Stimulated activated CD8-positive, alpha-beta memory T cell treated with anti-CD3 and anti-CD28 coated beads, Interleukin-12 subunit alpha, Interleukin-12 subunit beta, amount 100 ng/mL, for 24 hours (primary cell): ENCODE results near the gene DHRSX.
"Not testable (repeated sequence)": the region's sequence is repeated elsewhere in the genome, so short reads cannot be mapped to it uniquely, and the experiment has no call there.

ENCODE experiments used
- DNase-seq: peaks from one replicate; pipeline ENCODE4 v3.0.0-alpha.2; 2020; ENCODE audit errors: extremely low read depth

Gene DHRSX

DNA sequence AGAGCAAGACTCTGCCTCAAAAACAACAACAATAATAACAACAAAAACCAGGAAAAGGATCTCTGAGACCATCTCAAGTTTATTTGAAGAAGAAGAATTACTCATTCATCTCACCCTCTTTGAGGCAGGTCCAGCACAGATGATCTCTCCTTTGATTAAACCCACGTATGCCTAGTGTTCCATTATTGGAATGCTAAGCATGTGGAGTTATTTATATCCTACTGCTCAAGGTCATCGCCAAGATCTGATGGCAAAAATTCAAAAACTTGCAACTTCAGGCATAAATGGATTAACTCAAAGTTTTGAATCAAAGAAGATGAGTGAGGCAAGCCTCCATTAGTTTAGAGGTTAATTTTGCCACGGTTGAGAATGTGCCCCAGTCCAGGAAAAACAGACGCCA, 184.2 kb downstream of the DHRSX start:
- DNase-seq, result no peak

DNA sequence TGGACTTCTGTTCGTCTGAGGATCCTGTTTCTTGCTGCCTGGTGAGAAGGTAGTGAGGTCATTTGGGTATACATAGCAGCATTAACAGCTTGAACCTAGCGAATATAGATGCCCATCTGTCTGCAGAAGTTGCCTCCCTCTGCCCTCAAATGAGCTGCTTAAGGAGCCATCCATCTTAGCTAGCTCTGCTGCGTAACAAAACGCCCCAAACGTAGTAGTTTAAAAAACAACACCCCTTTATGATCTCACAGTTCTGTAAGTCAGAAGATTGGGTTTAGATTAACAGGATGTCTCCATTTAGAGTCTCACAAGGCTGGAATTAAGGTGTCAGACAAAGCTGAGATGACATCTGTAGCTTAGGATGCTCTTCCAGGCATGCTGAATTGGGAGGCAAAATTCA, 185.3 kb downstream of the DHRSX start:
- DNase-seq, result no peak

DNA sequence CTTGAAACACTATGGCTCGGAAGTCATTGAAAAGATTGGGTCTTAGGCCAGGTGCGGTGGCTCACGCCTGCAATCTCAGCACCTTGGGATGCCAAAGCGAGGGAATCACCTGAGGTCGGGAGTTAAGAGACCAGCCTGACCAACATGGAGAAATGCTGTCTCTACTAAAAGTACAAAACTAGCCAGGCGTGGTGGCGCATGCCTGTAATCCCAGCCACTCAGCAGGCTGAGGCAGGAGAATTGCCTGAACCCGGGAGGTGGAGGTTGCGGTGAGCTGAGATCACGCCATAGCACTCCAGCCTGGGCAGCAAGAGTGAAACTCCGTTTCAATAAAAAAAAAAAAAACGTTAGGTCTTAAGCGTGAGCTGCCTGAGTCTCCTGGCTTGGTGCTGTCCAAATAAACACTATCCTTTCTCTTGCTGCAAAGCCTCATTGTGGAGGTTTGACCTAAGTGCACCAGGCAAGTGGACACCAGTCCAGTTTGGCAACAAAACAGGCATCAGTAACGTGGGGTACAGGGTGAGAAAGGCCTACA, 185.9 kb downstream of the DHRSX start:
- DNase-seq, result no peak

DNA sequence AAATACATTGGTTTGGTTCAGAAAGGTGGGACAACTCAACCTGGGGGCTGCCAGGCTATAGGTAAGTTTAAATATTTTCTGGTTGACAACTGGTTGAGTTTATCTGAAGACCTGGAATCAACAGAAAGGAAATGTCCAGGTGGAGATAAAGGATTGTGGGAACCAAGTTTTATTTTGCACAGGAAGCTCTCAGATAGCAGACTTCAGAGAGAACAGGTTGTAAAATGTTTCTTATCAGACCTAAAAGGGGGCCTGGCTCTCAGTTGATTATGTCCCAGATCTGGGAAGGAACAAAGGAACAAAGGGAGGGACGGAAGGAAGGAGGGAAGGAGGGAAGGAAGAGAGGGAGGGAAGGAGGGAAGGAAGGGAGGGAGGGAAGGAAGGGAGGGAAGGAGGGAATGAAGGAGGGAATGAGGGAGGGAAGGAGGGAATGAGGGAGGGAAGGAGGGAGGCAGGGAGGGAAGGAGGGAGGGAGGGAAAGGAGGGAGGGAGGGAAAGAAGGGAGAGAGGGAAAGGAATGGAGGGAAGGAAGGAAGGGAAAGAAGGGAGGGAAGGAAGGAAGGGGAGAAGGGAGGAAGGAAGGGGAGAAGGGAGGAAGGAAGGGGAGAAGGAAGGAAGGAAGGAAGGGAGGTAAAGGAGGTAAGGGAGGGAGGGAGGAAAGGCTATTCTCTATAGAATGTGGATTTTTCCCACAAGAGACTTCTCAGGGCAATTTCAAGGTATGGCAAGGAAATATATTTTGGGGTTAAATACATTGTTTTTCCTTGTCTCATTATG, 186.7 kb downstream of the DHRSX start:
- DNase-seq, result no peak

DNA sequence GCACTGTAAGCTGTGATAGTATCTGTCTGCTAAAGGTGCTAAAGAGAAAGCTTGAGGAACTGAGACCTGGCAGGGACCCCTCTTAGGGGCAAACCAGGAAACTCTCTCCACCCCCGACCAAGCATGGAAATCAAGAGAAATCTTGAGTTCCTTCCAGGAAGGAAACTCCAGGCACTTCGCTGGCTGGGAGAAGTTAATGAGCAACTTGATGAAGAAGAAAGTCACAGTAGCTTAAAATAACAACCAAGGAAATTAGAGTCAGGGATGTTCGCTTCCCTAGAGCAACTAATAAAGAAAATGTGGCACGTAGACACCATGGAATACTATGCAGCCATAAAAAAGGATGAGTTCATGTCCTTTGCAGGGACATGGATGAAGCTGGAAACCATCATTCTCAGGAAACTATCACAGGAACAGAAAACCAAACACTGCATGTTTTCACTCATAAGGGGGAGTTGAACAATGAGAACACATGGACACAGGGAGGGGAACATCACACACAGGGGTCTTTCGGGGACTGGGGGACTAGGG, 188.7 kb downstream of the DHRSX start:
- DNase-seq, result not testable (repeated sequence)

DNA sequence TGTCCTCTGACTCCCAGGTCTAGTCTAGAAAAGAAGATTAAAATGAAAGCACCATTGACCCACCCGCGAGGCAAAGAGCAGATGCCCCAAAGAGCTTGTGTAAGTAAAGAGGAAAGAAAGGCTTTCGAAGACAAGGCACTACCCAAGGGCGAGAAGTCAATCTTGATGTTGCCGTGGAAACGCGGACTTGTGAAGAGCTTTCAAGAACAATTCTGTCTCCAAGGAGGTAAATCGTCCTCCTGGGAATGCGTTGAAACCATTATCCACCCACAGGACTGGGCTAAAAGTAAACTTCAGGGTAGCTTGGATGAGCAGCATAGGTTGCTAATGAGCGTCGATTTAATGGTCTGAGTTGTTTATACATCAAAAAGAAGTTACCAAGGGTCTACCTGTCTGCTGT, 189.3 kb downstream of the DHRSX start:
- DNase-seq, result no peak

DNA sequence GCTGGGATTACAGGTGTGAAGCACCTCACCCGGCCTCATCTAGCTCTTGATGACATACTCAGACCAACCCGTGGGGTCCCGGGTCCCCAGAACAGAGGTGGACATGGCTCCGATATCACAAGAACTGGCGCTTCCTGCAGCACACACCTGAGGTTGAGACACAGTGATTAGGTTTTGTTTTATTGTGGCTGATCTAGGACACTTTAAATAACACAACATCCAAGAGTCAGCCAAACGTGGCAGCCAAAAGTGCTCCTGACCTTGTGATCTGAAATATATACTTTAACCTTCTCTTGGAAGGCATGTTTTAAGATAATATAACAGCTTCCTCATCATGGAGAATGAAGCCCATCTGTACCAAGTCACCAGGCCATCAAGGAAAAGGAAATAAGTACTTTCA, 198.9 kb downstream of the DHRSX start:
- no peak for DNase-seq

DNA sequence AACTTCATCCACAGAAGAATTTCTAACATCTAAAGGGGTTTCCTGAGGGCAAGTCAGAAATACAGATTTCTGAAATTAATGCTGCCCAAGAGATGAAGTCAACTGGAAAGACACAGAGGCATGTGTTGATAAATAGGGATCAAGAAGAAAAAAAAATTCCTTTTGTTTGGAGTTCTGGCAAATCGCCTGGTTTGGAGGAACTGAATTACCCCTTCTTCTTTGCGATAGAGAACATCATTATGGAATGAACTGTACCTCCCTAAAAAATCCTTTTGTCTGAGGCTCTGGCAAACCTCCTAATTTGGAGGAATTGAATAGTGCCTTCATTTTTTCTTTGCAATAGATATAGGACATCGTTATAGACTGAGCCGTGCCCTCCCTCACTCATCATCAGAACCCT, 200.9 kb downstream of the DHRSX start:
- DNase-seq, result no peak

DNA sequence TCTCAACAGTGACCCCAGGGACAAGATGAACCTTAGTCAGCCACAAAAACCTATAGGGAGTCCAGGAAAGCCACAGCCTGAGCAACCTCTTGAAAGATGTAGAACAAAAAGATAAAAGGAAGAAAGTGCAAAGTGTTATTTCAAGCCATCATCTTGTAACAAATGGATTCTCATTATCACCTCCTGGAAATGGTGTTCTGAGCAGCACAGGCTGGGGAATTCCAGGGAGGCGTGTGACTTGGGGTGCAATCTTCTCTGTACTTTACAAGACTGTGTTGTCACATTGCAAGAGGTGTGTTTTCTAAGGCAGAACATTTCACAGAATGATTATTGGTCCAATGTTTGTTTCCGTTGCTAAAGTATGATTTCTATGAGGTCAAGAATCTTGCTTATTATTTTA, 214.0 kb downstream of the DHRSX start:
- no peak for DNase-seq

DNA sequence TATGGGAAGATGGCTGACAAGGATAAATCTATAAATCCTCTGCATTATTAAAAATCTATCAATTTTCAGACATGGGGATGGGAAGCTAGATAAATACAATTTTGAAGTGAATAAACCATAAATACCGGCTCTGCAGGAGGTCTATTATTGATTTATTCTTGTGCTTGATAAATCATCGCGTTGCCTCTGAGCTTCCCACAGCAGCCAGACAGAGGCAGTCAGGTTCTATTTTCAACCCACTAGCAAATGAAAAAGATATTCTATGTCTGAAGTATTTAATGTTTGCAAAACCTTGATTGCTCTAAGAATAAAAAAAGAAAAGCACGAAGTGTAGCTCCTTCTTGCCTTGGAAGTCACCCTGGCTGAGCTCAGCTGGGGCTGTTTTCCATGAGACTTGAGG, 216.2 kb downstream of the DHRSX start:
- DNase-seq, result no peak

DNA sequence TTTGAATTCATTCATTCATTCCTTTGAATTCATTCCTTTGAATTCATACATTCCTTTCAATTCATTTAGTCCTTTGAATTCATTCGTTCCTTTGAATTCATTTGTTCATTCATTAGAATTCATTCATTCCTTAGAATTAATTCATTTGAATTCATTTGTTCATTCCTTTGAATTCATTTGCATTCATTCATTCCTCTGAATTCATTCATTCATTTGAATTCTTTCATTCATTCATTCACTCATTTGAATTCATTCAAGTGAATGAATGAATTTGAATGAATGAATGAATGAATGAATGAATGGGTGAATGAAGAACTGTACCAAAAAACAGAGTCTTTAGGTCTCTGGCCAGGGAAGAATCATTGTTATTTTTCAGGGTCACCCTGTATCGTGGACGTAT, 216.6 kb downstream of the DHRSX start:
- no peak for DNase-seq

DNA sequence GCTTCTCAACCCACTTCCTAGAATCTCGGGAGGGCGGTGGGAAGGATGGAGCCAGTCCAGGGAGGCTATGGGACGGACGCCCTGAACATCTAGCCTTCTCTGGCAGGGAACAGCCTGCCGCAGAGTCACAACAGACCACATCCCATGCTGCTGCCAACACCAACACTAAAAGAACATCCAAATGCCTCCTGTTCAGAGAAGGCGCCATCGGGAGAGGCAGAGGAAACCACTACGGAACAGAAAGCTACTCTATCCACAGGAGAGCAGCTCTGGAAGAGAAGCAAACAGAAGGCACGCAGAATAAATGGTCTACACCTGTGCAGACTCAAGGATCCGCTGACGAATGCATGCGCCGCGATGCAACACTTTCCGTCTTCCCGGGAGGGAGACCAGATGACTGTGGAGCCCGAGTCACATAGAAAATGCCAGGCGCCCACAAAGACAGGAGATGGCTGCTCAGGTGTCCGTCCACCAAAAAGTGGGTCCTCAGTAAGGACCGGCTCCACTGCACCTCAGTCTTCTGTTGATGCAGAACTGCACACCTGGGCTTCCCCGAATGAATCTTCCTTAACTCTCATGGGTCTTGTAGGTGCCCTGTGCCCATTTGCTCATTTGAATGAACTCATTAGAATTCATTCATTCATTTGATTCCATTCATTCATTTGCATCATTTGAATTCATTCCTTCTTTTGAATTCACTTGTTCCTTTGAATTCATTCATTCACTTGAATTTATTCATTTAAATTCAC, 217.5 kb downstream of the DHRSX start:
- DNase-seq, result no peak

DNA sequence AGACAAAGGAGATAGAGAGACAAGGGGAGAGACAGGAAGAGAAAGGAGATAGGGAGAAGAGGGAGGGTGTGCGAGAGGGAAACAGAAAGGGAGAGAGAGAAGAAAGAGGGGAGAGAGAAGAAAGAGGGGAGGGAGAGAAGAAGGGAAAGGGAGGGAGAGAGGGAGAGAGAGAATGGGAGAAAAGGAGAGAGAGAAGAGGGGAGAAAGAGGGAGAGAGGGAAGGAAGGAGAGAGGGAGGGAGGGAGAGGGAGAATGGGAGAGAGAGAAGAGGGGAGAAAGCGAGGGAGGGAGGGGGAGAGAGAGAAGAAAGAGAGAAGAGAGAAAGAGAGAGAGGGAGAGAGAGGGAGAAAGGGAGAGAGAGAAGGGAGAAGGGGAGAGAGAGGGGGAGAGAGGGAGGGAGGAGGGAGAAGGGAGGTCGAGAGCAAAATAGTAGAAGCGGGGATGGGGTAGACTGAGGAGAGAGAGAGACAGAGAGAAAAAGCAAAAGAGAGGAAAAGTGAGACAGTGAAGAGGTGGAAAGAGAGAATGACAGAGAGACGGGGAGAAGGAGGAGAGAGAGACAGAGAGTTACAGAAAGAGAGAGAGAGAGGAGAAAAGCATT, 218.2 kb downstream of the DHRSX start:
- no peak for DNase-seq

DNA sequence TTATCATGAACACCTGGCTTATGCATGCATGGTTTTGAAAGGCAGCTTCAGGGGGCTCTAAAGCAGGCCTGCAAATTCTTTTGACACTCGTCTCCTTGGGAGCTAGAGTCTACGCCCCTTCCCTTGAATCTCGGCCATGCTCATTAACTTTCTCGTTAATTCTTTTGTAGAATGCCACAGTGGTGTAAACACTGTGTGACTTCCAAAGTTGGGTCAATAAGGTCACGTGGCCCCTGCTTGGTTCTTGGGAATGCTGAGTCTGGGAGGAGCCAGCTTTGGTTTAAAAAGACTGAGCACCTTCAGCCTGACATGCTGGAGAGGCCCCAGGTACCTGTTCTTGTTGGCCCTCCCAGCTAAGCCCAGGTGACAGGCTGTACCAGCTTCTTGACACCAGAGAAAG, 228.4 kb downstream of the DHRSX start:
- DNase-seq, result no peak

DNA sequence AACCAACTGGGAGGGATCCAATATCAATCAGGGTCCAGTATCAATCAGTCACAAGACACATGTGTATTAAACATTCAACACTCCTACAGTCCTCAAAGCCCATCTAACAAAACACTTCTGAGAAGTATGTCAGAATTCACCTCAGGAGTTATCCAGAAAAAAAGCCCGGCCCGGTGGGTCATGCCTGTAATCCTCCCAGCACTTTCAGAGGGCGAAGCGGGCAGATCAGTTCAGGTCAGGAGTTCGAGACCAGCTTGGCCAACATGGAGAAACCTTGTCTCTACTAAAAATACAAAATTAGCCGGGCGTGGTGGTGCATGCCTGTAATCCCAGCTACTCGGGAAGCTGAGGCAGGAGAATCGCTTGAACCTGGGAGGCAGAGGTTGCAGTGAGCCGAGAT, 229.2 kb downstream of the DHRSX start:
- not testable (repeated sequence) for DNase-seq

DNA sequence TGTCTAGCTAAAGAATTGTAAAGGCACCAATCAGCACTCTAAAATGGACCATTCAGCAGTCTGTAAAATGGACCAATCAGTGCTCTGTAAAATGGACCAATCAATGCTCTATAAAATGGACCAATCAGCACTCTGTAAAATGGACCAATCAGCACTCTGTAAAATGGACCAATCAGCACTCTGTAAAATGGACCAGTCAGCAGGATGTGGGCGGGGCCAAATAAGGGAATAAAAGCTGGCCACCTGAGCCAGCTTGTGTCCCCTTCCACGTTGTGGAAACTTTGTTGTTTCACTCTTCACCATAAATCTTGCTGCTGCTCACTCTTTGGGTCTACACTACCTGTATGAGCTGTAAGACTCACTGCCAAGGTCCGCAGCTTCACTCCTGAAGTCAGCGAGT, 230.0 kb downstream of the DHRSX start:
- DNase-seq, result not testable (repeated sequence)

DNA sequence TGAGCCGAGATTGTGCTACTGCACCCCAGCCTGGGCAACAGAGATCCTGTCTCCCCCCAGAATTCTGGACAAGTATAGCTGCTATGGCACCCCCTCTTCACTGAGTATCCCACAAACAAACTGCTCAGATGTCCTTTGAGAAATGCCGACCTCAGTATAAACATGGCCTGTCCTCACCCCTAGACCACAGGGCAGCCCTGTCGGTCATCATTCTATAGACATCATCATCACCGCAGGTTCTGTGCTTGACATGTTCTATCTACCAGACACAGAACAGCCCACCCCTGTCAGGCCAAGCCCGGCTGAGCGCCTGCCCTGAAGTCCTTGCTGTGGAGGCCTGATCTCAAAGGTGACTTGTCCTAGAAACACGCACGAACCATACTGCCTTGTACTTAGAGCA, 232.9 kb downstream of the DHRSX start:
- DNase-seq, result no peak

DNA sequence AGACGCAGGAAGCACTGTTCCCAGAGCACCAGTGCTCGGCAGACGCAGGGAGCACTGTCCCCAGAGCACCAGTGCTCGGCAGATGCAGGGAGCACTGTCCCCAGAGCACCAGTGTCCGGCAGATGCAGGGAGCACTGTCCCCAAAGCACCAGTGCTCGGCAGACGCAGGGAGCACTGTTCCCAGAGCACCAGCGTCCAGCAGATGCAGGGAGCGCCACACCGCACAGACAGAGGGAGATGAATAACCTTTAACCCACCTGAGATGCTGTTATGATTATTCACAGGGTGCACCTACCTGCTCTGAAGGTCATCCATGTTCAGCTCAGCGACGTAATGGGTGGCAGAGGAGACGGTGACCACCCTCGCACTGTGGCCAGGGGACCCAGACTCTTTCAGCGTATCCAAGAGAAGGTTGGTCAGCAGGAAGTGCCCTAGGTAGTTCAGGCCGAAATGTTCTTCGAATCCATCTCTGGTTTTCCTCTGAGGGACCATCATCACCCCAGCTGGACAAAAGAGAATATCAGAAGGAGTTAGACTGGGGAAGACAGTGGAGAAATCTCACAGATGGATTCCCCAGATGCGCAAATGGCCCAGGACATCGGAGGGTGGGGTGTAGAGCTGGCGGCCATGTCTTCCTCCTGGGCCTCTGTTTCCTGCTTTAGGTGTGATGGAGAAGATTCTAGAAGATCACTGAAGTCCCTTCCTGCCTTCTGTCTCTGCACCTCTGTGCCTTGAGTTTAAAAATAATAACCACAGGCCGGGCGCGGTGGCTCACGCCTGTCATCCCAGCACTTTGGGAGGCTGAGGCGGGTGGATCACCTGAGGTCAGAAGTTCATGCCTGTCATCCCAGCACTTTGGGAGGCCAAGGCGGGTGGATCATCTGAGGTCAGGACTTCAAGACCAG, 234.1 kb downstream of the DHRSX start:
- DNase-seq, result no peak

DNA sequence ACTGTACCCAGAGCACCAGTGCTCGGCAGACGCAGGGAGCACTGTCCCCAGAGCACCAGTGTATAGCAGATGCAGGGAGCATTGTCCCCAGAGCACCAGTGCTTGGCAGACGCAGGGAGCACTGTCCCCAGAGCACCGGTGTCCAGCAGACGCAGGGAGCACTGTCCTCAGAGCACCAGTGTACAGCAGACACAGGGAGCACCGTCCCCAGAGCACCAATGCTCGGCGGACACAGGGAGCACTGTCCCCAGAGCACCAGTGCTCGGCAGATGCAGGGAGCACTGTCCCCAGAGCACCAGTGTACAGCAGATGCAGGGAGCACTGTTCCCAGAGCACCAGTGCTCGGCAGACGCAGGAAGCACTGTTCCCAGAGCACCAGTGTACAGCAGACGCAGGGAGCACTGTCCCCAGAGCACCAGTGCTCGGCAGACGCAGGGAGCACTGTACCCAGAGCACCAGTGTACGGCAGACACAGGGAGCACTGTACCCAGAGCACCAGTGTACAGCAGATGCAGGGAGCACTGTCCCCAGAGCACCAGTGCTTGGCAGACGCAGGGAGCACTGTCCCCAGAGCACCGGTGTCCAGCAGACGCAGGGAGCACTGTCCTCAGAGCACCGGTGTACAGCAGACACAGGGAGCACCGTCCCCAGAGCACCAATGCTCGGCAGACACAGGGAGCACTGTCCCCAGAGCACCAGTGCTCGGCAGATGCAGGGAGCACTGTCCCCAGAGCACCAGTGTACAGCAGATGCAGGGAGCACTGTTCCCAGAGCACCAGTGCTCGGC, 234.9 kb downstream of the DHRSX start:
- not testable (repeated sequence) for DNase-seq

DNA sequence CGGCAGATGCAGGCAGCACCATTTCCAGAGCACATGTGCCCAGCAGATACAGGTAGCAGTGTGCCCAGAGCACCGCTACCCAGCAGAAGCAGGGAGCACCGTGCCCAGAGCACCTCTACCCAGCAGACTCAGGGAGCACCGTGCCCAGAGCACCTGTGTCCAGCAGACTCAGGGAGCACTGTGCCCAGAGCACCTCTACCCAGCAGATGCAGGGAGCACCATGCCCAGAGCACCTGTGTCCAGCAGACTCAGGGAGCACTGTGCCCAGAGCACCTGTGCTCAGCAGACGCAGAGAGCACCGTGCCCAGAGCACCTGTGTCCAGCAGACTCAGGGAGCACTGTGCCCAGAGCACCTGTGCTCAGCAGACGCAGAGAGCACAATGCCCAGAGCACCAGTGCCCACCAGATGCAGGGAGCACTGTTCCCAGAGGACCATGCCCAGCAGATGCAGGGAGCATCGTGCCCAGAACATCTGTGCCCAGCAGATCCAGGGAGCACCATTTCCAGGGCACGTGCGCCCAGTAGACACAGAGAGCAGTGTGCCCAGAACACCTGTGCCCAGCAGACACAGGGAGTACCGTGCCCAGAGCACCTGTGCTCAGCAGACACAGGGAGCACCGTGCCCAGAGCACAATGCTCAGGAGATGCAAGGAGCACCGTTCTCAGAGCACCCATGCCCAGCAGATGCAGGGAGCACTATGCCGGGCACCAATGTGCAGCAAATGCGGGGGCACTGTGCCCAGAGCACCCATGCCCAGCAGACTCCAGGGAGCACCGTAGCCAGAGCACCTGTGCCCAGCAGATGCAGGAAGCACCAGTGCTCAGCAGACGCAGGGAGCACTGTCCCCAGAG, 236.4 kb downstream of the DHRSX start:
- no peak for DNase-seq
